ENCODE results near the gene JAML.

The JAML gene

DNA sequence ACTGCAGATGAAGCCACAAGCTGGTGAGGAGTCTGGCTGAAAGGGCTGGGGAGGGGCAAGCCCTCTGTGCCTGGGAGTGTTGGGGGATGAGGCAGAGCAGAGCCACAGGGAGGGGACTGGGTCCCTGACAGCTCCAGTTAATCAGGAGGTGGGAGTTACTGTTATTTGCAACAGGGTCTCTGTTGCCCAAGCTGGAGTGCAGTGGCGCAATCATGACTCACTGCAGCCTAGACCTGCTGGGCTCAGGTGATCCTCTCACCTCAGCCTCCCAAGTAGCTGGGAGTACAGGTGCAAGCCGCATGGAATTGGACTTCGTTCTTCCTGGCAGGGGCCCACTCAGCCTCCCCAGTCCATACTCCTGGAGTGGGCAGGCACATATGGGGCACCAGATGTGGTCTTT lies 56.1 kb downstream of the JAML start:
- DNase-seq (ENCODE audit: low read depth, low spot score): no peak

DNA sequence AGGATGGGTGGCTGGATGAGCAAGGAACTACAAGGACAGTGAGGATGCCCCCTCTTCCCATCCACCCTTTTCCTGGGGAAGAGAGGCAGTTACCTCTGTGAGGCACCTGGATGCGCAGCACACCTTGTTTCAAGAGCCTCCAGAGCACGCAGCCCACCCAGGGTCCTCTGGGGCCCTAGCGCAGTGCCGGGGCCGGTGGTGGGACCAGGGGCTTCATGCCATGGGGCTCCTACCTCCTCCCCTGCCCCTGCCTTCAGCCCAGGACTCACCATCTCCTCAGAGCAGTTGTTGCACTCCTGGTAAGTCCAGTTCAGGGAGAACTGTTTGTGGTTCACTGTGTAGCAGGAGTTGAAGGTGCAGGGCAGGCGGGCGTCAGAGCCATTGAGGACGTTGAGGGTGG lies 56.5 kb downstream of the JAML start:
- no peak for DNase-seq (ENCODE audit: low read depth, low spot score)

DNA sequence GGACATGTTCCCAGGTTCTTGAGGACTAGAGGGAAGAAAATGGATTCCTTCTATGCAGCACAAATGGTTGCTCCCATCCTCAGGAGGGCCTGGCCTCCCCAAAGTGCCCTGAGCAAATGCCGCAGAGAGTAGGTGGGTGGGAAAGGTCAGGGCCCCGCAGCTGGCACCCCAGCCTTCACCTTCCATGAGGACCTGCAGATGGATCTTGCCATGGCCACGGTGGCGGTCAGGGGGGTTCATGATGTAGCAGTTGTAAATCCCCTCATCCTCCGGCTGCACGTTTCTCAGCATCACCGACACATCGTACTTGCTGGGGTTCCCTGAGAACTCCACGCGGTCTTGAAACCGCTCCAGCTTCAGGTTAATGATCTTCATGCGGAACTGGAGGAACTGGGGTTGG lies 56.9 kb downstream of the JAML start:
- DNase-seq (ENCODE audit: low read depth, low spot score): no peak

DNA sequence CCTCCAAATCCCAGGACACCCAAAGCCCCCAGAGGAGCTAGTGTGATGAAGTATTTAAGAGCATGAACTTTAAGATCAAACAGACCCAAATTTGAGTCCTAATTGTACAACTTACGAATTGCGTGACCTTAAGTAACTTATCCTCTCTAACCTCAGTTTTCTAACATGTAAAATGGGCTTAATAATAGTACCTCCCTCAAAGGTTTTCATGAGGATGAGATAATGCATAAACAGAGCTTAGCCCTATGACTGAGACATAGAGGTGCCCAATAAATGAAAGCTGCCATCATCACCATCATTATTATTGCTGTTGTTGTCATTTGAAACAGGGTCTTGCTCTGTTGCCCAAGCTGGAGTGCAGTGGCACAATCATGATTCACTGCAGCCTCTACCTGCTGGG lies 57.6 kb downstream of the JAML start:
- no peak for DNase-seq (ENCODE audit: low read depth, low spot score)

DNA sequence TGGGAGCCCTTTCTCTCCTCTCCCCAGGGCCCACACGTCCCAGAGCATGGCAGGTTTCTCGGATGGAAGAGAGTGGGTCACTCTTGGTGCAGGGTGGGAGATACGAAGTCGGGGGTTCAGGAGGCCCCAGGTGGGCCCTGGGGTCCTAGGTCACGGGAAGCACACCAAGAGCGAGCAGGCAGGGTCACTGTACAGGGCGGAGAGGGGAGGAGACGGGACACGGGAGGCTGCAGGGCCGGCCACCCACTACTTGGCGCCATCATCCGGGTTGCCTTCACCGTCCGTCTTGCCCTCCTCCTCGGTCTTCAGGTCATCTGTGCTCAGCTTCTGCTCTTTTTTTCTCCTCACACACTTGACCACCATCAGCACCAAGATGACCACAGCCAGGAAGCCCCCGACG lies 58.2 kb downstream of the JAML start:
- no peak for DNase-seq (ENCODE audit: low read depth, low spot score)

DNA sequence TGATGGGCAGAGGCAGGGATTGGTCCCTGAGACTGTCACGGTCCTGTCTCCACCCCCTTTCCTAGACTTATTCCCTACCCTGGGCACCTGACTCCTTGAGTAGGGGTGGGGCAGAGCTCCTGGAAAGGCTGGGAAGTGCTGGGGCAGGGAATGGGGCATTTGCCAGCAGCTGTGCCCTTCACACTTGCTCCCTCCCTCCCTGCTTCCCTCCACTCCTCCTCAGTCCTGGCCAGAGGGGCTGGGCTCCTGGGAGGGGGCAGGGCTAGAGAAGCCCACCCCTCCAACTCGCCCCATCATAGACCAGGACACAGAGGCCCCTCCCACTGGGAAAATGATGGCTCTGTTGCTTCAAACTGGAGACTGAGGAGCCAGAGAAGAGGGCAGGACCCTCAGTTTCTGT lies 59.9 kb downstream of the JAML start:
- no peak for DNase-seq (ENCODE audit: low read depth, low spot score)

DNA sequence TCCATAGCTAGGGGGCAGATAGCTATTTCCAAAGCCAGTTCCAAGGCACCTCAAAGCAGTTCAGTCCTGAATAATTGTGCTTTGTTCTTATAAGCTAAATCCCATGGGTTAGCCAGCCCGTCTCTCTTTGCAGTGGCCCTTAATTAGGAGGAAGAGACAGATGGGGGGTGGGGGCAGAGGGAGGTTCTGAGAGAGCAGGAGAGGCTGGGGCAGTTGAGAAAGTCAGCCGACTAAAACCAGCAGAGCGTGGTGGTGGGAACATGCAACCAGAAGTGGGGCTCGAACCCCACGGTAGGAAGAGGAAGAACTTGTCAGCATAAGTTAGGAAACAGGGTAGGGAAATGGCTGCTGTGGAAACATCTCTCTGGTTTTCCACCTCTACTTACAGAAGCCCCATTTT lies 61.3 kb downstream of the JAML start:
- DNase-seq (ENCODE audit: low read depth, low spot score): no peak

DNA sequence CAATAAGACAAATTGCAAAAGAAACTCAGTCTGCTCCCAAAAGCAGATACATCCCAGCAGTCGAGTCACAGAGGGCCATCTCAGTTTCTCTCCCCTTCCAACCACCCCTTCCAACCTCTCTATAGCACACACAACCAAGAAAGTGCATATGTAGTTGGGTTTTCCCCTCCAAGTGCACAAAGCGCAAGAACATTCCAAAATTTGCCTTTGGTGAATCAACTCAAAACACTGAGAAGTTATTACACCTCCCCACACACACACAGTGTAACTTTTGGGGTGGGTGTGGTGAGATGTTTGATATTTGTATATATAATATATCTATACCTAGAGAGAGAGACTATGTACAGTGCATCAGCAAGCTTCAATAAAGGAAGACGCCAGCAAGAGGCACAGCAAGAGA lies 62.0 kb downstream of the JAML start:
- no peak for DNase-seq (ENCODE audit: low read depth, low spot score)

DNA sequence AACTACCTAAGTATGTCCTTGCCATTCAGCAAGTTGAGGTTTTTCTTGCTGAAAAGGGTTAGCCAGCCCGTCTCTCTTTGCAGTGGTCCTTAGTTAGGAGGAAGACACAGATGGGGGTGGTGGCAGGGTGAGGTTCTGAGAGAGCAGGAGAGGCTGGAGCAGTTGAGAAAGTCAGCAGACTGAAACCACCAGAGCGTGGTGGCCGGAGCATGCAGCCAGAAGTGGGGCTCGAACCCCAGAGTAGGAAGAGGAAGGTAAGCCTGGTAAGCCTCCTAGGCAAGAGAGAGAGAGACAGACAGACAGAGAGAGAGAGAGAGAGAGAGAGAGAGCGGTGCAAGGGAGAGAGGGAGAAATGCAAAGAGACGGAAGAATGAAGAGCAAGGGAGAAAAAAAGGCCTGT lies 63.0 kb downstream of the JAML start:
- no peak for DNase-seq (ENCODE audit: low read depth, low spot score)

DNA sequence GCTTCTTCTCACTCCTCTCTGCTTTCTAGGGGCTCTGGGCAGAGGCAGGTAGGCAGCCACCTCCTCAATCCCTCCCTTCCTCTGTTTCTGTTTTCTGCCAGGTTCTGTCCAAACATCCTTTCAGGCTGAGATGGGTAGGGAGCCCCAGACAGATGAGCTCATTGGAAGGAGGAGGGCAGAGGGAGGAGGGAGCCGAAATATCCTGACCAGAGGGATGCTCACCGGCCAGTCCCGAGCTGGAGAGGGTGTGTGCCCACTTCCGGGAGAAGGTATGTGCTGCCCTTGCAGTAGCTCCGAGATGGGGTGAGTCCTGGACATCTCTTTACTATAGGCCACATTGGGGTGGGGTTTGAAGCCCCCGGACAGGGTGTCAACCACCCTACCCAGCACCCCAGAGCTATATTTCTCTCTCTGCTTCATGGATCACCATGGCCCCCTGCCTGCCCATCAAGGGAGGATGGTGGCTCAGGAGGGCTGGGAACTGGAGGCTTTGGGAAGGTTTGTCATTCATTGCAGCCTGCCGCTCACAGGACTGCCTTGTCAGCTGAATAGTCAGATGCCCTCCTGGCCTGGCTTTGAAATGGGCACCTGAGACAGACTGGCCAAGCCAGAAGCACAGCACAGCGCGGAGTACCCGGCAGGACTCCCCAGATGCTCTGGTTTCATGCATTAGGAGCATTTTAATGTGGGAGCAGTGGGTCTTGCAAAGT lies 67.5 kb downstream of the JAML start:
- DNase-seq (ENCODE audit: low read depth, low spot score): no peak

DNA sequence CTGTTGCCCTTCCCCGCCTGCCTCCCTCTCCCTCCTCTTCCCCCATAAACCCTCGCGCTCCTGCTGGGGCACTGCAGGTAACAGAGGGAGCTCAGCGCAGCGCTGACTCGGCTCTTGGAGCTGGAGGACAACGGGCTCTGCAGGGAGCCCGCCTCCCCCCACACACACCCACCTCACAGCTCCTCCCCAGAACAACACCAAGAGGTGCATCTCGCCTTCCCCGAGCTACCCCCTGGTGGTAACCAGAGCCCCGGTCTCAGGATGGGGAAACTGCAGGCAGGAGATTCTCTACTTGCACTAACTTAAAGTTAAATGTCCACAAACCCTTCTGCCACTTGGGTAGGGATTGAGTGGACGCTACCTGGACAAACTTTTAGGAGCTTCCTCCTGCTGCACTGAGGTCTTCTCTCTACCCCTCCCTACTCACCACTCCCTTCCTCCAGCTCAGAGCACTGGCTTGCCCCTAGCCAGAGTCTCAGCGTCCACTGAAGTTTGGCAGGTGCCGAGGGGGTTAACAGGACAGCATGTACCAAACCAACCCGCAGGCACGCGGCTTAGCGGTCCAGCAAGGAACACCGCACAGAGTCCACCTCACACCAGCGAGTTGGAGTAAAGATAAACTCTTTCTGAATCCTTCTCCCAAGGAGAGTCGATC lies 68.2 kb downstream of the JAML start:
- DNase-seq (ENCODE audit: low read depth, low spot score): peak; percentile 43

DNA sequence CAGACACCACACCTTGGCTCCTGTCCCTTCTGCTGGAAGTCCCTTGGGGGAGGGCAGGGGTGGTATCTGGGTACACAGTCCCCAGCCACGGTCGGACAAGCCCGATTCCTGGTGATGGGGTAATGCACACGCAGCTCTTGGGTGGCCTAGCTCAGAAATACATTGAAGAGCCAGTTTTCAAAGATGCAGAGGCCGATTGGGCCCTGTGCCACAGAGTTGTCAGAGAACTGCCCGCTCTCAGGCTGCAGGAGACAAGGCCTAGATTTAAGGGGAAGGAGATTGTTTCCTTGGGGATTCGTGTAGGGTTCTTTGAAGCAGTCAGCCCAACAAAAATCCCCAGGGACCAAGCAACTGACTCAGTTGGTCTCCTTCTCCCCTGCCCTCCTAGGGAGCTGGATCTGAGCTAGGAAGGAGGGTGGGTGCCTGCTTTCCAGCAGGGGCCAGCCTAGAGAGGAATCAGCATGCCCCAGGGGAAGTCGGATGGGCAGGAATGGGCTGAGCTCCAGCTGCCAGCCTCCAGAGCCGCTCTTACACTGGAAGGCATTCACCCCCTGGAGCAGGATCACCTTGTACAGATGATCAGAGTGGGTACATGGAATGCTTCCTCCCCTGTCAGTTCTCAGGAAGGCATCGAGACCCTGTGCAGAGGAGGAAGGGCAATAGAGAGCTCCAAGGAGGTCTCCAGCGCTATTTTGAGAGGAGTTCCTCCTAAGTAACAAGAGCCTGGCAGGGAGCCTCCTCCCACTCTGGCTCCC lies 68.9 kb downstream of the JAML start:
- DNase-seq (ENCODE audit: low read depth, low spot score): no peak

DNA sequence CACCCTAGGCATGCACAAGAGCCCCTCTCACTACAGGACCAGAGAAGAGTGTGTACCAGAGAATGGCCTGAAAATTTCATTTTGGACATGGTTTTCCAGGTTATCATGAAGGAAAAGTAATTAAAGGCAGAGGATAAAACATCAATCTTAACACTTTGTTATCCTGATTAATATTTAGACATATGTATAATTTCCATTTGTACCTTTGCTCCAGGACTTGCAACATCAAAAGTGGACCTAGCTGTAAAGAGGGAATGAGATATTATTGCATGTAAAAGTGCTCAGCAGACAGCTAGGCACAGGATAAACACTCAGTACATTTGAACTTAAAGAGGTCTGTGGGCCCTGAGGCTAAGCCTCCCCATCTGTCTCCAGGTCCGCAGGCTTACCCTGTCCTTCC lies 70.2 kb downstream of the JAML start:
- DNase-seq (ENCODE audit: low read depth, low spot score): no peak

DNA sequence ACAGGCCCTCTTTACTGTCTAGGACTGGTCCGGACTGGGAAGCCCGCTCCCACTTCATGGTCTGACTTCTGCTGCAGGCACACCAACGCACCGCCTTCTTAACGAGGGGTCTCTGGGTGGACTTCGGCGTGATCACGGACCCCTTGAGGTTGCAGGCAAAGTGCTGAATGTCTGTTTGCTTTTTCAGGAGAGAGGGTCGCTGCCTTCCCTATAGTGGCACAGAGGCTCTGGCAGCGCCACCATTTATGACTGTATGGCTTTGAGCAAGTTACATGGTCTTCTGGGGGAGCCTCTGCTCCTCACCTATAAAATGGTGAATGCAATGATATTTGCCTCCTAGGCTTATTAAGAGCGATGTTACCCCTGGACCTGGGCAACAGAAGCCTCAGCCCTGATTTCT lies 70.8 kb downstream of the JAML start:
- DNase-seq (ENCODE audit: low read depth, low spot score): no peak

DNA sequence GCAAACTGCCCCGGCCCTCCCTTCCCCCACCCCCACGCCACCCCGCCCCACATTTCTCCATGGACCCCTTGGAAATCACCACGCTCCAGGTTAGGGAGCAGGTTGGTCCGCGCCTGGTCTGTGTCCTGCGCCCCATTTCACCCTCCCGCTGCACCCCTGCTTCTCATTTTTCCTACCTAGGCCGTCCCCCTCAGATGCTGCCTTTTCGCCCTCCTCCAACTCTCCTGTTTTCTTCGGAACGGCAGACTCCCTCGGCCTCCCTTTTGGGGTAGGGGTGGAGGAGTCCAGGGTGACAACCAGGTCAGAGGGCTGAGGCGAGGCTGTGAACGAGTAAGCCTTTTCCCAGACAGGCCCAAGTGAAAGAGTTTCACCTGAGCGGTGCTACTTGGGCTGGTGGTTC lies 71.3 kb downstream of the JAML start:
- no peak for DNase-seq (ENCODE audit: low read depth, low spot score)

DNA sequence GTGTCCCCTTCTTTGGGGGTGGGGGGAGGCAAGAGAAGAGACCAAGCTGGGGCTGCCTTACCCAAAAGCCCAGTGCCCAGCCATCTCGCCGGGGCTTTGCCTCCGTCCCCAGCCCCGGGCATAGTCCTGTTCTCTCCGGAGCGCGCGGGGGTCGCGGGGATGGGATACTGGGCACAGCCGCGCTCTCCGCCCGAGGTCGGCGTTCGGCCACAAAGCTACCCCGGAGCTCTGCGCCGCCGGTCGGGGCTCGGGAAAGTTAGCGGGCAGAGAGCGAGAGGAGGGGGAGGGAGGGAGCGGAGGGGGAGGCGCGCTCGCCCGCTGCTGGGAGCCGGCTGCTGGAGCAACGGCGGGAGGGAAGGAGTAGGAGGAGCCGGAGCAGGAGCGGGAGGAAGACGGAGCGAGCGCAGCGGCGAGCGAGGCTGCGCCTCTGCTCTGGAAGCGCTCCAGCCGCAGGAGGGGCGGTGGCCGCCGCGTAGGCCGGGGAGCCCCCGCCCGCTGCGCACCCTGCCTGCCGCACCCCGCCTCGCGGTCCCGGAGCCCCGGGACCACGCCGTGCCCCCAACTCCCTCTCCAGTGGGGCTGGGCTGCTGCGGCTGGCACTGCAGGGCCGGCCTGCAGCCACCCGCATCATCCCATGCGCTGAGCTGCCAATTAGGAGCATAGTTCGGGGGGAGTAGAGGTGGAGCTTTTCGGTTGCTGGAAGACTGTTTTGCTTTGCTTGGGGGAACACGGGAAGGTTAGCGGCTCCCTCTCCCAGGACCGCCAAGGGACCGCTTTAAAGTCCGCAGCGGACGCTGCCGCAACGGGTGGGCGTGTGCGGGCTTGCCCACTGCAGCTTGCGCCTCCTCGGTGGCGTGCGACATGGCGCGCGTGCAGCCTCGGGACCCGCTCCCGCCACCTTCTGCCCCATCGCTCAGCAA lies 72.0 kb downstream of the JAML start, which contains the start of gene SCN4B:
SCN4B (minus strand) TSS at position 272 of the 920 bp plus-strand sequence; CDS start at position 122, 150 bp downstream.
- DNase-seq (ENCODE audit: low read depth, low spot score): peak; percentile 84

DNA sequence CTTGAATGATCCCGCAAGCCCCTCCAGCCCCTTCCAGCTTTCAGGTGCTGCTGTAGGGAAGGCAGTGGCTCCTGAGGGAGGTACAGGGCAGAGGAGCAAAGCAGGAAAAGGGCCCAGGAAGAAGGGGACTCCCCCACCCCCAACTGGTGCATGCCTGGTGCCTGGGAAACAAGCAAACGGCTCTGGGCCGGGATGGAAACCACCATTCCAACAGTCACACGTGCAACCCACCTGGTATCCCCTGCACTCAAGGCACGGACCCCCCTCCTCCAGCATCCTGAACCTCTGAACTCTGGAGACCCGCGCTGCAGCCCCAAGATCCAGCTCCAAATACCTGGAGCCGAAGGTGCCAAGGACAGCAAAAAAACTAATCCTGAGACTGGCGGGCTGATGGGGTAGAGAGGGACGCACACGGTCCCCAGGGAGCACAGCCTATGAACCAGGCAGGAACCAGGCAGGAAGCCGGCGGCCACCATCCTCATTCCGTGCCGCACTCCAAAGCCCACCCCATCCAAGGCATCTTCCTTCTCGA lies 72.7 kb downstream of the JAML start:
- DNase-seq (ENCODE audit: low read depth, low spot score): peak; percentile 29

DNA sequence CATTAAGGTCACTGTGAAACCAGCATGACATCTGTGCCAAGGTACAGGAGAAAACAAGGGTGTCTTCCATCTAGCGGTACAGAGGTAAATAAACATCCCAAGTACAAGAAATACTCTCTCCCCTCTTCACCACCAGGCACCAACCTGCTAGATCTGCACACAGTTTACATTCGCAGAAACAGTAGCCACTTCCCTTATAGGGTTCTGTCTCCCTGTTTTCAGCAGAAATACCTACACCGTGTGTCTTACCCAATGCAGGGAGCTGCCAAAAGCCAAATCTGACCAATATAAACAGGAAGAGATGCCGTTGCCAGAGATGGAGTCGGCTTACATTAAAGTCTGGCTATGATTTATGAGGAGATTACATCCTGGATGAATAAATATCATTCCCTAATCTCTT lies 73.4 kb downstream of the JAML start:
- DNase-seq (ENCODE audit: low read depth, low spot score): peak; percentile 46

DNA sequence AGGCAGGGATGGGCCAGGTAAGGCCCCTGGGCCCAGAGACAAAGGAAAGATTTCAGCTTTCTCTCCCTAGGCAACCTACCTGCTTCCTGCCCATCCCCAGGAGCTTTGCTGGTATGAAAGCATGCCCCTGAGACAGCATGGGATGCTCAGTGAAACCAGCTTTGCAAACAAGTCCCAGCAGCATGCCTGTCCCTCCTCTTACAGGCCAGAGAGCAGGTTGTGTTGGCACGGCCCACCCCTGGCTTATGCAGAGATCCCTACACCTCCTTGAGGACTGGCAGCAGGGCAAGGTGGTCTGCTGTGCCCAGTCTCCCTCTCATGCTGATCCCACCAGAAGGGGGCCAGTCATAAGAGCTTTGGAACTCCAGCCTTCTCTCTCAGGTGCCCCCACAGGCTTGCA lies 75.3 kb downstream of the JAML start:
- DNase-seq (ENCODE audit: low read depth, low spot score): no peak

DNA sequence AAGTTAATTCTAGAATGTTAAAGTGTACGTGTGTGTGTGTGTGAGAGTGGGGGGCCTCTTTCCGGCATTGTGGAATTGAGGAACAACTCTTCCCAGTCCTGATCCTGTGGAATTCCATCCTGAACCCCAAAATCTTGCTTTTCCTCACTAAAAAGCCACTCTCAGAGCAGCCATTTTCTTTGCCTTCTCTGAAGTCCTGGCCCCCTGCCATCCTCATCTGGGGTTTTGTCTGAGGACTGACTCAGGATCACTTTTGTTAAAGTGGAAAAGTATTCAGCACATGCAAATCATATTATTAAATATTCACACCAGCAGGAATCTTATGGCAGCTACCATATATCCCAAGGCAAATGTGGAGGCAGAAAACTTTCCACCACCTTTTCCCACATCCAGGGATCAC lies 76.0 kb downstream of the JAML start:
- DNase-seq (ENCODE audit: low read depth, low spot score): peak; percentile 79

DNA sequence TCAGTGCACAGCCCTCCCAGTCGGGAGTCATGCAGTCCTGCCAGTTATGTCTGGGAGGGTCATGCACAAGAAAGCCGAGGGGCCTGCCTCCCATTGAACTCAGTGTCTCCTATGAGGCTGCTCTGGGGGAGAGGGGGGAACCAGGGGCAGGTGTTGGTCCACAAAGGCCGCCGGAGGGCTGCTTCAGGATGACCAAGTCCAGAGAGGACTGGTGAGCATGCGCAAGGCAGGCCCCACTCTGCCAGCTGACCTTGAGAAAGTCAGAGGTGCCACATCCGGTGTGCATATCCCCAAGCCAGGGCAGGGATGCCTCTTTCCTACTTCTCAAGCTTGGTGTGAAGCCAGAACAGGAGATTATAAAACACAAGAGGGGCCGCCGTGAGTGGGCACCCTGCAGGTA lies 76.6 kb downstream of the JAML start:
- DNase-seq (ENCODE audit: low read depth, low spot score): no peak

DNA sequence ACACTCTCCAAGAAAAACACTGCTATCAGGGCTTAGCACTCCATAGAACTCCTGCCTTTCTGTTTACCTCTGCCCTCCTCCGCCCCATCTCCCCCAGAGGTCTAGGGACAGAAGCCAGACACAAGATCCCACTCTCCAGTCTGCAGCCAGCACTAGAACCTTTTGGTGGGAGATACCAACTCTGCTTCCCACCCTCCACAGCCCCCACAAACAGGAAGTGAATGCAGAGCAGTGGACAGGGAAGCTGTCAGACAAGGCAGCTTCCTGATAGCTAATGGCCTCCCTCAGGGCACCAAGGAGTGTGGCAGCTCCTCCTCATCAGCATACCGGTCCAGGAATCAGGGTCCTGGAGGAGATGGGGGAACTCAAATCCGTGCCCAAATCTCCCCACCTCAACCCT lies 77.3 kb downstream of the JAML start:
- no peak for DNase-seq (ENCODE audit: low read depth, low spot score)

Data from astrocyte of the hippocampus (primary cell).